Islet precursor cell (in vitro differentiated cells): ENCODE results near the gene PRSS1.
A peak's percentile ranks its signal among the peaks of the same experiment; 100 is the strongest.
"Not testable (repeated sequence)": the region's sequence is repeated elsewhere in the genome, so short reads cannot be mapped to it uniquely, and the experiment has no call there.

ENCODE experiments used
- DNase-seq: peaks from one replicate; pipeline ENCODE4 v3.0.0-alpha.2; 2018

The PRSS1 gene

GRCh38 chr7:142775351-142776115 lies 26.3 kb downstream of the PRSS1 start:
- not testable (repeated sequence) for DNase-seq

GRCh38 chr7:142776206-142776844 lies 27.1 kb downstream of the PRSS1 start:
- no peak for DNase-seq

GRCh38 chr7:142776845-142777225 lies 27.6 kb downstream of the PRSS1 start:
- DNase-seq = not testable (repeated sequence)

- DNase-seq = no peak
Measured at GRCh38 chr7:142777318-142777717, 28.0 kb downstream of the PRSS1 start.

- DNase-seq = peak; percentile 94
Measured at GRCh38 chr7:142782922-142783900, 33.9 kb downstream of the PRSS1 start.

GRCh38 chr7:142784096-142784495 lies 34.8 kb downstream of the PRSS1 start:
- DNase-seq = no peak

- DNase-seq = no peak
Measured at GRCh38 chr7:142784716-142785115, 35.4 kb downstream of the PRSS1 start.

GRCh38 chr7:142785841-142786250 lies 36.6 kb downstream of the PRSS1 start:
- no peak for DNase-seq

- no peak for DNase-seq
Measured at GRCh38 chr7:142787034-142787768, 37.9 kb downstream of the PRSS1 start.

- DNase-seq = no peak
Measured at GRCh38 chr7:142787783-142788182, 38.5 kb downstream of the PRSS1 start.

GRCh38 chr7:142788303-142789289 lies 39.3 kb downstream of the PRSS1 start:
- no peak for DNase-seq

GRCh38 chr7:142789441-142789840 lies 40.2 kb downstream of the PRSS1 start:
- DNase-seq = no peak

- no peak for DNase-seq
Measured at GRCh38 chr7:142790056-142790455, 40.8 kb downstream of the PRSS1 start.

- no peak for DNase-seq
Measured at GRCh38 chr7:142790555-142790954, 41.3 kb downstream of the PRSS1 start.

GRCh38 chr7:142791502-142791901 lies 42.2 kb downstream of the PRSS1 start:
- no peak for DNase-seq

GRCh38 chr7:142792129-142792528 lies 42.9 kb downstream of the PRSS1 start:
- no peak for DNase-seq

GRCh38 chr7:142792593-142792992 lies 43.3 kb downstream of the PRSS1 start:
- DNase-seq = no peak

GRCh38 chr7:142793156-142793555 lies 43.9 kb downstream of the PRSS1 start:
- DNase-seq = peak; percentile 86

- peak; percentile 72 for DNase-seq
Measured at GRCh38 chr7:142795339-142795863, 46.1 kb downstream of the PRSS1 start.

- DNase-seq = peak; percentile 58
Measured at GRCh38 chr7:142796001-142796500, 46.8 kb downstream of the PRSS1 start.
